Right atrium auricular region (tissue), 2 donors: ENCODE measurements around the gene MSANTD4. TPM values are rescaled to one million over a fixed set of nuclear protein-coding genes. Genes with fewer than 3 reads are reported as not detected.
"Not testable (repeated sequence)": the region's sequence is repeated elsewhere in the genome, so short reads cannot be mapped to it uniquely, and the experiment has no call there.

Experiments used
- DNase-seq: peaks from one replicate; pipeline ENCODE4 v3.0.0-alpha.2; 2019; ENCODE audit warnings: low spot score
- H3K27ac ChIP-seq, 2 donors: fragments of 200-600 bp; sonication (generic); 1 replicate in 1 of 2; 2 replicates in 1 of 2; pipeline ENCODE4 v1.5.1; 2016 to 2019
- H3K27me3 ChIP-seq, 2 donors: fragments of 200-600 bp; sonication (generic); one replicate each; pipeline versions ENCODE4 v1.5.1 to v1.6.0; 2017 to 2019
- H3K36me3 ChIP-seq: fragments of 200-600 bp; sonication (generic); one replicate; pipeline ENCODE4 v1.5.1; 2016
- H3K4me1 ChIP-seq, 2 donors: fragments of 200-600 bp; sonication (generic); one replicate each; pipeline versions ENCODE4 v1.5.1 to v1.6.0; 2017 to 2019
- H3K4me3 ChIP-seq, 2 donors: fragments of 200-600 bp; sonication (generic); 1 replicate in 1 of 2; 2 replicates in 1 of 2; pipeline ENCODE4 v1.5.1; 2017 to 2019; ENCODE audit warnings: mild to moderate bottlenecking in 1 of 2, moderate library complexity in 1 of 2
- H3K9me3 ChIP-seq, 2 donors: fragments of 200-600 bp; sonication (generic); one replicate each; pipeline ENCODE4 v1.5.1; 2019
- total RNA-seq, 2 donors: library from RNA; depleted of rRNA; stranded (reverse); fragments of >200 nt; gene quantifications; one replicate each; pipeline ENCODE4 v1.1.0, GENCODE V29; 2016
- TF ChIP-seq, protein P1 (sequence below), 2 donors: fragments of 200-600 bp; sonication (generic); IDR thresholded peaks; one replicate each; pipeline ENCODE4 v1.5.1; 2019; ENCODE audit warnings: antibody characterized with exemption in 2 of 2

Gene MSANTD4
- total RNA-seq, 2 donors from 2014 or later, result 17.8 to 21.5 TPM

DNA sequence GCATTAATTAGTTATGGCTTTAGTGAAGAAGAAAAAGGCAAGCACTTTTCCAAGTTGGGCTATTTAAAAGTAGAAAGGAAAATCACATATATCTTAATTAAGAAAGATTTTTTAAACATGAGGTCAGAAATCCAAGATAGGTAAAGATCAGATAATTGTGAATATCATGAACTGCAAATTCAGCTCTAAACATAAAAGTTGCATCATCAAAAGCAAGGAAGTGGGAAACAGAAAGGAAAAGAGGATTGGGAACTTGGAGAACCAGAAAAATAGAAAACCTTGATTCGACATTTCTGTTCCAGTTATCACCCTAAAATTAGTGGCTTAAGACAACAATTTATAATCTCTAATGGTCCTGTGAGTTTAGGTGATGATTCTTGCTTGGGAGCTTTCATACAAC is 37.6 kb upstream of the MSANTD4 start:
- Histone ChIP-seq H3K4me1 (no peaks in the 10 kb centered on the region), H3K27me3 (no peaks in the 10 kb centered on the region), H3K4me3 (no peak overlapping the region), H3K9me3 (no peaks in the 10 kb centered on the region), H3K36me3 (no peaks in the 10 kb centered on the region), H3K27ac (no peak overlapping the region)
- TF ChIP-seq, protein P1, sequence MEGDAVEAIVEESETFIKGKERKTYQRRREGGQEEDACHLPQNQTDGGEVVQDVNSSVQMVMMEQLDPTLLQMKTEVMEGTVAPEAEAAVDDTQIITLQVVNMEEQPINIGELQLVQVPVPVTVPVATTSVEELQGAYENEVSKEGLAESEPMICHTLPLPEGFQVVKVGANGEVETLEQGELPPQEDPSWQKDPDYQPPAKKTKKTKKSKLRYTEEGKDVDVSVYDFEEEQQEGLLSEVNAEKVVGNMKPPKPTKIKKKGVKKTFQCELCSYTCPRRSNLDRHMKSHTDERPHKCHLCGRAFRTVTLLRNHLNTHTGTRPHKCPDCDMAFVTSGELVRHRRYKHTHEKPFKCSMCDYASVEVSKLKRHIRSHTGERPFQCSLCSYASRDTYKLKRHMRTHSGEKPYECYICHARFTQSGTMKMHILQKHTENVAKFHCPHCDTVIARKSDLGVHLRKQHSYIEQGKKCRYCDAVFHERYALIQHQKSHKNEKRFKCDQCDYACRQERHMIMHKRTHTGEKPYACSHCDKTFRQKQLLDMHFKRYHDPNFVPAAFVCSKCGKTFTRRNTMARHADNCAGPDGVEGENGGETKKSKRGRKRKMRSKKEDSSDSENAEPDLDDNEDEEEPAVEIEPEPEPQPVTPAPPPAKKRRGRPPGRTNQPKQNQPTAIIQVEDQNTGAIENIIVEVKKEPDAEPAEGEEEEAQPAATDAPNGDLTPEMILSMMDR (IDR thresholded peaks at IDR 0.05), result no peak
- DNase-seq, result no peak

GRCh38 chr11:106058377-106058776 is 36.3 kb upstream of the MSANTD4 start:
- not testable (repeated sequence) for H3K27me3 ChIP-seq, H3K36me3 ChIP-seq, DNase-seq, H3K9me3 ChIP-seq, H3K4me3 ChIP-seq, H3K4me1 ChIP-seq, H3K27ac ChIP-seq

DNA sequence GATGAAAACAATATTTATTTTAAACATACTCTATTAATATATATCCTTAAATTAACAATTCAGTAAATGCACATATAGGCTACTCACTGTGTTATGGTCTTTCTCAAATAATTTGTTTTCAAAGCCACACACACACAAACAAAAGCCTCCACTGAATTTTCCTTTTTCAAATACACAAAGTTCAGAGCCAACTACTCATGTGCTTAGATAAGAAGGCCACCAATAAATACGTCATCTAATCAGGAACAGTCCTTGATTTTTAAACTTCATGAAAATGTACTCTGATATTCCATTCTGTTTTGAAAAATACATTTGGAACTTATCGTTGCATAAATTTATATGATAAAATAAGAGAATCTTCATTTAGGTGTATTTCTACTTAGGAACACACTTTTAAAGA is 29.1 kb upstream of the MSANTD4 start:
- DNase-seq, result no peak
- Histone ChIP-seq H3K27ac (no peak overlapping the region), H3K27me3 (no peaks in the 10 kb centered on the region), H3K4me3 (no peak overlapping the region), H3K4me1 (no peaks in the 10 kb centered on the region), H3K9me3 (no peaks in the 10 kb centered on the region), H3K36me3 (peaks cover 7% of the 10 kb centered on the region)
- TF ChIP-seq, protein P1 (IDR thresholded peaks at IDR 0.05), result no peak

DNA sequence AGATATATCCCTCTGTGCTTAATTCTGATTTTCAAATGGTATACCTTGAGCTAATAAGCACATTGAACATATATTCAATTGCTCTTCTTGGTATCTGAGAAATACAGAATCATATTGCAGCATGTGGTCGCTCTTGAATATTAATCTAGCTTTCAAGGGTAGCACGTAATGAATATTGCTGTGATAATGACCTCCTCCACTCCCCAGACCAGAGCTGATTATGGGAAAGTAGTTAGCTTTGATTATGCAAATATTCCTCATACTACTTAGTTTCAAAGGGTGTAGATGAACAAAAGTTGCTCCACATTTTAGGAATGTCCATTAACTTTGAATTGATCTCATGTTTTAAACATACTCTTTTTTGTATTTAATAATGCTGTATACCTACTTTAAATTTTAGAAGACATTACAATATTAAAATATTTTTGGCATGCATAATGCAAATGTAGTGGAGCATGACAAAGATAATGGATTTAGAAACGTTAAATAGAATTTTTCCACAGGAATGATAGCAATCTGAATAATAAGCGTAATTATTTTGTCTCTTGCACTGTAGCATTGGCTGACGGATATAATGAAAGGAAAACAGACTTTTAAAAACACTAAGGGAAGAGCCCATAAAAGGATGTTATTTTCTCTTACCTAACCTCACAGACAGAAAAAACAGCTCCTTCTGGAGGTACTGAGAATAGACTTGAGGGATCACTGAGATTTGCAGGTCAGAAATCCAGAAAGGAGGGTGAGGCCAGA is 27.9 kb upstream of the MSANTD4 start:
- no peaks in the 10 kb centered on the region for H3K9me3 ChIP-seq
- DNase-seq, result no peak
- no peaks in the 10 kb centered on the region for H3K27me3 ChIP-seq
- H3K27ac ChIP-seq, result no peak overlapping the region
- peaks cover 7% of the 10 kb centered on the region for H3K36me3 ChIP-seq
- H3K4me1 ChIP-seq, result no peaks in the 10 kb centered on the region
- no peak overlapping the region for H3K4me3 ChIP-seq
- TF ChIP-seq, protein P1 (IDR thresholded peaks at IDR 0.05), result no peak

DNA sequence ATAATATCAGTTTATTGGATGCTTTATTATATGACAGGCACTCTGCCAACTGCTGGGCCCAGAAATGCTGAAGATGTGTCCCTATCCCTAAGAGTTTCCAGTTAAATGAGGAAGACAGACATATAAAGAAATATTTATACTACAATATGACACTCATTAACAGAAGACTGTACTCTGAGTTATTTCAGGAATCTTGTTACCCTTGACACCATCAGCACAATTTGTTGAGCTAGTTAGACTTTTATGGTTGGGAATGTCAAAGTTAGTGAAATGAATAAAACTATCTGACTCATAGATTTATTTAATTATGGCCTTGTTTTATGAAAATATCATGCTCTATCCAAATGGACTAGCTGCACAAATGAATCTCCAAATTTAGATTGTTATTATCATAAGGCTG is 25.6 kb upstream of the MSANTD4 start:
- TF ChIP-seq, protein P1 (IDR thresholded peaks at IDR 0.05), result no peak
- no peak for DNase-seq
- Histone ChIP-seq H3K27ac (no peak overlapping the region), H3K36me3 (no peaks in the 10 kb centered on the region), H3K4me3 (no peak overlapping the region), H3K4me1 (no peaks in the 10 kb centered on the region), H3K27me3 (no peaks in the 10 kb centered on the region), H3K9me3 (no peaks in the 10 kb centered on the region)

GRCh38 chr11:106043540-106043939 is 21.5 kb upstream of the MSANTD4 start:
- H3K27me3 ChIP-seq, result no peaks in the 10 kb centered on the region
- H3K27ac ChIP-seq, result no peak overlapping the region
- H3K4me3 ChIP-seq, result no peak overlapping the region
- no peak for DNase-seq
- no peaks in the 10 kb centered on the region for H3K4me1 ChIP-seq
- no peaks in the 10 kb centered on the region for H3K36me3 ChIP-seq
- H3K9me3 ChIP-seq, result no peaks in the 10 kb centered on the region
- TF ChIP-seq, protein P1 (IDR thresholded peaks at IDR 0.05), result no peak
